Caco-2 (cell line): Measurements from ENCODE around the gene TMEM205. TPM values are rescaled to one million over a fixed set of nuclear protein-coding genes. Genes with fewer than 3 reads are reported as not detected.
"Not testable (repeated sequence)": the region's sequence is repeated elsewhere in the genome, so short reads cannot be mapped to it uniquely, and the experiment has no call there.

ENCODE experiments used
- BruUV-seq: library from RNA; stranded (reverse); fragments of 400-500 nt; replicated peaks from 2 replicates; lab custom pipeline; 2021; lab: Mats Ljungman, UMichigan
- CTCF ChIA-PET: fragments of 300-600 bp; sonication (Branson Sonifier 250); formaldehyde crosslinking; loops from one replicate; lab custom pipeline; 2022; ENCODE audit warnings: antibody characterized with exemption; lab: Charles Lee
- POLR2A ChIA-PET: fragments of 300-600 bp; sonication (Branson Sonifier 250); formaldehyde crosslinking; loops from one replicate; lab custom pipeline; 2022; ENCODE audit warnings: antibody characterized with exemption; lab: Charles Lee
- DNase-seq, 2 experiments: peaks; one replicate each; pipeline versions ENCODE4 v3.0.0 to v3.0.0-alpha.2; 2020 to 2022
- H3K27me3 ChIP-seq: replicated peaks from 2 replicates; pipeline ENCODE4 v1.6.0; 2011; ENCODE audit warnings: low read length; ENCODE audit not compliant: control insufficient read depth, insufficient read depth
- H3K36me3 ChIP-seq: 2 replicates; pipeline ENCODE4 v1.5.1; 2011; ENCODE audit warnings: low read length; ENCODE audit not compliant: control insufficient read depth, insufficient read depth
- H3K4me1 ChIP-seq: fragments of 250-450 bp; sonication (Bioruptor Pico); 2 replicates; pipeline ENCODE4 v1.5.1; 2020; ENCODE audit warnings: mild to moderate bottlenecking
- H3K4me3 ChIP-seq: 2 replicates; pipeline ENCODE4 v1.5.1; 2011; ENCODE audit warnings: low read depth, mild to moderate bottlenecking, control low read depth, low read length
- H3K9me3 ChIP-seq: fragments of 250-450 bp; sonication (Bioruptor Pico); 2 replicates; pipeline ENCODE4 v1.5.1; 2020; ENCODE audit warnings: mild to moderate bottlenecking, moderate library complexity
- H3K27ac Mint-ChIP-seq: one replicate; pipeline ENCODE4 v1.8.0; 2022; ENCODE audit warnings: mixed read lengths; ENCODE audit not compliant: unreplicated experiment
- H3K27me3 Mint-ChIP-seq: one replicate; pipeline ENCODE4 v1.8.0; 2022; ENCODE audit warnings: mixed read lengths; ENCODE audit not compliant: insufficient read depth, unreplicated experiment
- H3K36me3 Mint-ChIP-seq: one replicate; pipeline ENCODE4 v1.8.0; 2022; ENCODE audit warnings: mild to moderate bottlenecking, mixed read lengths; ENCODE audit not compliant: insufficient read depth, unreplicated experiment
- H3K4me1 Mint-ChIP-seq: one replicate; pipeline ENCODE4 v1.8.0; 2022; ENCODE audit warnings: low read depth, mixed read lengths; ENCODE audit not compliant: unreplicated experiment
- H3K4me3 Mint-ChIP-seq: one replicate; pipeline ENCODE4 v1.8.0; 2022; ENCODE audit warnings: mild to moderate bottlenecking, moderate library complexity, mixed read lengths; ENCODE audit not compliant: unreplicated experiment
- H3K9me3 Mint-ChIP-seq: one replicate; pipeline ENCODE4 v1.8.0; 2022; ENCODE audit warnings: mixed read lengths; ENCODE audit not compliant: unreplicated experiment
- CTCF ChIP-seq, 2 experiments: fragments of 200-600 bp in 1 of 2; IDR thresholded peaks; 1 replicate in 1 of 2; 2 replicates in 1 of 2; pipeline versions ENCODE4 v1.5.1 to v1.8.0; 2011 to 2022; ENCODE audit warnings: antibody characterized with exemption in 1 of 2, control low read depth in 1 of 2, inconsistent platforms in 1 of 2, low read depth in 1 of 2, low read length in 1 of 2, mild to moderate bottlenecking in 1 of 2, moderate library complexity in 1 of 2; ENCODE audit not compliant: insufficient read depth in 1 of 2, severe bottlenecking in 1 of 2, unreplicated experiment in 1 of 2
- intact Hi-C: fragments of 100-400 bp; cut with micrococcal nuclease; formaldehyde crosslinking; loops from one replicate; pipeline ENCODE4 v1.10.0; 2022; ENCODE audit not compliant: unreplicated experiment
- total RNA-seq: library from RNA; stranded (reverse); gene quantifications from 2 replicates; pipeline ENCODE4 v1.2.3, GENCODE V29; 2022

Gene TMEM205
- total RNA-seq, 1 experiment from 2014 or later: 68.3 TPM

- Histone ChIP-seq H3K4me1 (no peaks in the 10 kb centered on the region), H3K9me3 (no peaks in the 10 kb centered on the region), H3K4me3 (no peak overlapping the region), H3K36me3 (no peaks in the 10 kb centered on the region), H3K27me3 (no peaks in the 10 kb centered on the region)
- Mint-ChIP-seq H3K36me3 (peaks cover 11% of the 10 kb centered on the region), H3K9me3 (no peaks in the 10 kb centered on the region), H3K27me3 (no peaks in the 10 kb centered on the region), H3K4me3 (peak overlapping the region; percentile 82), H3K27ac (no peak overlapping the region), H3K4me1 (peaks cover 9% of the 10 kb centered on the region)
- BruUV-seq: no TSS peak
- ChIA-PET CTCF (no interaction called here), POLR2A (no interaction called here)
- TF ChIP-seq CTCF (IDR thresholded peaks at IDR 0.05; ENCODE audit: insufficient read depth in 1 of 2, low read depth in 1 of 2, low read length in 1 of 2, severe bottlenecking in 1 of 2, unreplicated experiment in 1 of 2): no peak
- intact Hi-C loops: no loop called here
- DNase-seq: no peak
Observed at GRCh38 chr19:11356676-11357550, 10.8 kb upstream of the TMEM205 start.

- no peak for TF ChIP-seq CTCF (IDR thresholded peaks at IDR 0.05; ENCODE audit: insufficient read depth in 1 of 2, low read depth in 1 of 2, low read length in 1 of 2, severe bottlenecking in 1 of 2, unreplicated experiment in 1 of 2)
- POLR2A ChIA-PET: no interaction called here
- peak overlapping the region; percentile 60 for H3K4me3 ChIP-seq
- no peak for DNase-seq
- TSS peak; percentile 22 for BruUV-seq
- no peaks in the 10 kb centered on the region for H3K27me3 Mint-ChIP-seq
- no peaks in the 10 kb centered on the region for H3K36me3 ChIP-seq
- H3K4me1 ChIP-seq: no peaks in the 10 kb centered on the region
- H3K36me3 Mint-ChIP-seq: peaks cover 11% of the 10 kb centered on the region
- H3K4me1 Mint-ChIP-seq: peaks cover 5% of the 10 kb centered on the region
- peak overlapping the region; percentile 30 for H3K27ac Mint-ChIP-seq
- H3K27me3 ChIP-seq: no peaks in the 10 kb centered on the region
- intact Hi-C loops: no loop called here
- no peaks in the 10 kb centered on the region for H3K9me3 ChIP-seq
- CTCF ChIA-PET: interaction anchor here (0.6 kb wide), 1 partner anchor 126 kb away, joined by 3 read pairs; no protein-coding TSS in a partner anchor
- H3K4me3 Mint-ChIP-seq: peak overlapping the region; percentile 82
- H3K9me3 Mint-ChIP-seq: no peaks in the 10 kb centered on the region
Observed at GRCh38 chr19:11356074-11356397, 10.0 kb upstream of the TMEM205 start.

GRCh38 chr19:11355160-11356073, 9.3 kb upstream of the TMEM205 start, which contains the start of gene PLPPR2:
PLPPR2 (plus strand) TSS chr19:11355432; CDS start chr19:11357674, 2,242 bp downstream.
- Mint-ChIP-seq H3K27me3 (no peaks in the 10 kb centered on the region), H3K4me1 (peaks cover 5% of the 10 kb centered on the region), H3K27ac (peak within 1 kb of the TSS; percentile 30), H3K4me3 (peak within 1 kb of the TSS; percentile 82), H3K36me3 (peaks cover 11% of the 10 kb centered on the region), H3K9me3 (no peaks in the 10 kb centered on the region)
- Histone ChIP-seq H3K9me3 (no peaks in the 10 kb centered on the region), H3K4me3 (peak within 1 kb of the TSS; percentile 60), H3K4me1 (no peaks in the 10 kb centered on the region), H3K36me3 (no peaks in the 10 kb centered on the region), H3K27me3 (no peaks in the 10 kb centered on the region)
- BruUV-seq: no TSS peak
- no peak for TF ChIP-seq CTCF (IDR thresholded peaks at IDR 0.05; ENCODE audit: insufficient read depth in 1 of 2, low read depth in 1 of 2, low read length in 1 of 2, severe bottlenecking in 1 of 2, unreplicated experiment in 1 of 2)
- ChIA-PET POLR2A (no interaction called here), CTCF (interaction anchor here (0.6 kb wide), 1 partner anchor 127 kb away, joined by 3 read pairs; no protein-coding TSS in a partner anchor)
- DNase-seq: peak; percentile 91 to 93
- intact Hi-C loops: loop anchor here (1.0 kb wide), 1 partner anchor 9 kb away; the partner anchor contains the start of genes CCDC159 and TMEM205

- H3K27me3 ChIP-seq, H3K4me1 Mint-ChIP-seq, H3K4me1 ChIP-seq, H3K36me3 ChIP-seq, H3K4me3 ChIP-seq, intact Hi-C loops, H3K4me3 Mint-ChIP-seq, BruUV-seq, H3K27me3 Mint-ChIP-seq, H3K9me3 ChIP-seq, H3K9me3 Mint-ChIP-seq, DNase-seq, H3K27ac Mint-ChIP-seq, POLR2A ChIA-PET: not testable (repeated sequence)
- peaks cover 11% of the 10 kb centered on the region for H3K36me3 Mint-ChIP-seq
- CTCF ChIA-PET: interaction anchor here (1.1 kb wide), 1 partner anchor 60 kb away, joined by 3 read pairs; no protein-coding TSS in a partner anchor
Observed at GRCh38 chr19:11354102-11354501, 8.0 kb upstream of the TMEM205 start.
